OCI-LY3 (cell line): ENCODE results near the gene SNX14.

Experiments
- H2AFZ ChIP-seq: fragments of 200-600, 300-600 bp; shearing (Covaris generic); 2 replicates; pipeline ENCODE4 v1.6.0; 2014; ENCODE audit warnings: antibody characterized with exemption, low read depth, low read length
- H3K27ac ChIP-seq: fragments of 200-600, 300-600 bp; sonication (generic); 2 replicates; pipeline ENCODE4 v1.5.1; 2014; ENCODE audit warnings: mild to moderate bottlenecking, low read length, moderate library complexity, mixed read lengths
- H3K27me3 ChIP-seq: fragments of 200-600, 300-600 bp; sonication (generic); 2 replicates; pipeline ENCODE4 v1.6.1; 2014; ENCODE audit warnings: low read depth, low read length, mixed read lengths
- H3K36me3 ChIP-seq: fragments of 200-600, 300-600 bp; sonication (generic); replicated peaks from 2 replicates; pipeline ENCODE3; 2014; ENCODE audit warnings: low read depth, low read length, mixed read lengths
- H3K4me1 ChIP-seq: fragments of 300-600, 200-600 bp; sonication (generic); 2 replicates; pipeline ENCODE4 v1.6.1; 2014; ENCODE audit warnings: low read length, mixed read lengths
- H3K4me2 ChIP-seq: fragments of 200-600, 300-600 bp; sonication (generic); 2 replicates; pipeline ENCODE4 v1.6.1; 2014; ENCODE audit warnings: low read length, mixed read lengths
- H3K4me3 ChIP-seq: fragments of 300-600, 200-600 bp; sonication (generic); 2 replicates; pipeline ENCODE4 v1.5.1; 2014; ENCODE audit warnings: antibody characterized with exemption, mild to moderate bottlenecking, low read length, moderate library complexity
- H3K79me2 ChIP-seq: fragments of 300-600, 200-600 bp; shearing (Covaris generic); 2 replicates; pipeline ENCODE4 v1.6.1; 2014; ENCODE audit warnings: mild to moderate bottlenecking, low read length, mixed read lengths
- H3K9ac ChIP-seq: fragments of 300-600, 200-600 bp; shearing (Covaris generic); 2 replicates; pipeline ENCODE4 v1.6.0; 2014; ENCODE audit warnings: mild to moderate bottlenecking, low read length, moderate library complexity
- H3K9me3 ChIP-seq: fragments of 200-600, 300-600 bp; shearing (Covaris generic); 2 replicates; pipeline ENCODE4 v1.6.1; 2014; ENCODE audit warnings: low read length, mixed read lengths; ENCODE audit not compliant: insufficient read depth
- H4K20me1 ChIP-seq: fragments of 200-600, 300-600 bp; sonication (generic); 2 replicates; pipeline ENCODE4 v1.6.1; 2016; ENCODE audit warnings: low read length, mixed read lengths; ENCODE audit not compliant: insufficient read depth
- EZH2phosphoT487 ChIP-seq: fragments of 200-600 bp; shearing (Covaris generic); IDR thresholded peaks from 2 replicates; pipeline ENCODE4 v1.6.1; 2018; ENCODE audit warnings: antibody characterized with exemption, mixed run types, low read depth
- TF ChIP-seq, protein P1 (sequence below): fragments of 200-600, 300-600 bp; sonication (generic); IDR thresholded peaks from 2 replicates; pipeline ENCODE4 v1.5.1; 2014; ENCODE audit warnings: antibody characterized with exemption, low read length, low read depth

SNX14 gene

GRCh38 chr6:85494547-85495536, 98.8 kb downstream of the SNX14 start:
- no peak for TF ChIP-seq EZH2phosphoT487
- TF ChIP-seq, protein P1, sequence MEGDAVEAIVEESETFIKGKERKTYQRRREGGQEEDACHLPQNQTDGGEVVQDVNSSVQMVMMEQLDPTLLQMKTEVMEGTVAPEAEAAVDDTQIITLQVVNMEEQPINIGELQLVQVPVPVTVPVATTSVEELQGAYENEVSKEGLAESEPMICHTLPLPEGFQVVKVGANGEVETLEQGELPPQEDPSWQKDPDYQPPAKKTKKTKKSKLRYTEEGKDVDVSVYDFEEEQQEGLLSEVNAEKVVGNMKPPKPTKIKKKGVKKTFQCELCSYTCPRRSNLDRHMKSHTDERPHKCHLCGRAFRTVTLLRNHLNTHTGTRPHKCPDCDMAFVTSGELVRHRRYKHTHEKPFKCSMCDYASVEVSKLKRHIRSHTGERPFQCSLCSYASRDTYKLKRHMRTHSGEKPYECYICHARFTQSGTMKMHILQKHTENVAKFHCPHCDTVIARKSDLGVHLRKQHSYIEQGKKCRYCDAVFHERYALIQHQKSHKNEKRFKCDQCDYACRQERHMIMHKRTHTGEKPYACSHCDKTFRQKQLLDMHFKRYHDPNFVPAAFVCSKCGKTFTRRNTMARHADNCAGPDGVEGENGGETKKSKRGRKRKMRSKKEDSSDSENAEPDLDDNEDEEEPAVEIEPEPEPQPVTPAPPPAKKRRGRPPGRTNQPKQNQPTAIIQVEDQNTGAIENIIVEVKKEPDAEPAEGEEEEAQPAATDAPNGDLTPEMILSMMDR, result no peak
- H3K27ac ChIP-seq, result no peak overlapping the region
- no peaks in the 10 kb centered on the region for H3K36me3 ChIP-seq
- H3K9ac ChIP-seq, result no peak overlapping the region
- no peaks in the 10 kb centered on the region for H3K4me1 ChIP-seq
- H3K79me2 ChIP-seq, result no peaks in the 10 kb centered on the region
- no peak overlapping the region for H3K4me3 ChIP-seq
- H3K9me3 ChIP-seq, result no peaks in the 10 kb centered on the region
- H2AFZ ChIP-seq, result no peak overlapping the region
- H4K20me1 ChIP-seq, result no peaks in the 10 kb centered on the region
- H3K4me2 ChIP-seq, result no peak overlapping the region
- H3K27me3 ChIP-seq, result no peaks in the 10 kb centered on the region

DNA sequence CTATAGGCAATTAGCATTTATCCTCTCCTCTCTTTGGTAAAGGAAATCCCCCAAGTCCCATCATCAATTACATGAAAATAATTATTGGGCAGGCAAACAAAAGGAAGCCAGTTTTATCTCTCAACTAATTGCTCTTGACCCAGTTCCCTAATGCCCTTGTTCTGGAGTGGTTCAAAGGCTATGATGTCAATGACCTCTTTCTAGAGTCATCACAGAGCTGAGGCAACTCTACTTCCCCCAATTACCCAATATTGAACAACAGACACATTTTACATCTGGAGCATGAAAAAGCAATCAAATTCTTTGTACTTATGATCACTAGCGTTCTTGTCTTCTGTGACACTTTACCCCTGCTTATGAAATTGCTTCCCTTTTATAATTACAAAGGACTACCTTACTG, 100.3 kb downstream of the SNX14 start:
- H3K79me2 ChIP-seq, result no peaks in the 10 kb centered on the region
- no peaks in the 10 kb centered on the region for H4K20me1 ChIP-seq
- TF ChIP-seq, protein P1, result no peak
- TF ChIP-seq EZH2phosphoT487, result no peak
- no peak overlapping the region for H3K4me2 ChIP-seq
- H3K4me1 ChIP-seq, result no peaks in the 10 kb centered on the region
- H3K4me3 ChIP-seq, result no peak overlapping the region
- no peaks in the 10 kb centered on the region for H3K36me3 ChIP-seq
- H3K9me3 ChIP-seq, result no peaks in the 10 kb centered on the region
- no peaks in the 10 kb centered on the region for H3K27me3 ChIP-seq
- H2AFZ ChIP-seq, result no peak overlapping the region
- H3K9ac ChIP-seq, result no peak overlapping the region
- no peak overlapping the region for H3K27ac ChIP-seq

DNA sequence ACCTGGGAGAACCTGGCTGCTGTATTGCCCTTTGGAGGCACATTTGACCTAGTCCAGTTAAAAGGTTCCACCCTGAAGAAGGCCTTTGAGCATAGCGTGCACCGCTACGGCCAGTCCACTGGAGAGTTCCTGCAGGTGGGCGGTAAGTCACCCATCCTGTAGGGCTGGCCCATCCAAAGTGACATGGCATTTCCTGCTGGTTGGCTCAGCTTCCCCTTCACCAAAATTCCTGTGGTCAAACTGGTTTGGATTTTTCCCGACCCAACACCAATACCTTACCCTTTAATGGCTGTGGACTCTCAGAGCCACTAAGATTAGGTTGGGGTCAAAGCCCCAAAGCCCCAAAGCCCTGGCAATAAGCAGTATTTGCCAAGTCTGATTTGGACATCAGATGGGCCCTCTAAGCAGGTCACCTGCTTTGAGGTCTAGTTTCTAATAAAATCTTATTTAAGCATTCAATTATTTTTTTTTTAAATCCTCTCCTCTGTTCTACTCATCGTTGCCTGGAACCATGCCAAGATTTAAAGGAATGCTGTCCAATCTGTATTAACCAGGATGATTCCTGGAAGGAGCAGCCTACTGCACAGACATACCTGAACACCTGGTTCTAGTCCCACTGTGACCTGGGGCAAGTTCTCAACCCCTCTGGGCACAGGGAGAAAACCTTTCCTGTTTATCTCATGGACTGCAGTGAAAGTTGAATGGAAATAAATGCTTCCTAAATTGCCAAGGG, 103.0 kb downstream of the SNX14 start:
- no peaks in the 10 kb centered on the region for H3K4me1 ChIP-seq
- no peak overlapping the region for H3K27ac ChIP-seq
- H3K4me2 ChIP-seq, result no peak overlapping the region

More for the DNA sequence above, 103.0 kb downstream of the SNX14 start:
- H3K36me3 ChIP-seq, result no peaks in the 10 kb centered on the region
- no peak for TF ChIP-seq EZH2phosphoT487
- TF ChIP-seq, protein P1, result no peak
- H3K27me3 ChIP-seq, result no peaks in the 10 kb centered on the region
- no peak overlapping the region for H2AFZ ChIP-seq
- H3K79me2 ChIP-seq, result no peaks in the 10 kb centered on the region
- no peak overlapping the region for H3K4me3 ChIP-seq
- H3K9ac ChIP-seq, result no peak overlapping the region
- H4K20me1 ChIP-seq, result no peaks in the 10 kb centered on the region
- H3K9me3 ChIP-seq, result no peaks in the 10 kb centered on the region
